ENCODE results near the gene BLMH. TPM values are rescaled to one million over a fixed set of nuclear protein-coding genes. Genes with fewer than 3 reads are reported as not detected.

Gene BLMH
- total RNA-seq, 1 donor from 2014 or later = 40.3 TPM

GRCh38 chr17:30248786-30249185, 43.0 kb downstream of the BLMH start:
- DNase-seq = no peak
- CTCF ChIA-PET = no interaction called here
- intact Hi-C loops (cut with micrococcal nuclease) = no loop called here
- H3K36me3 Mint-ChIP-seq (ENCODE audit: low read depth) = peaks cover 52% of the 10 kb centered on the region
- H3K27me3 Mint-ChIP-seq = no peaks in the 10 kb centered on the region
- H3K27ac Mint-ChIP-seq = no peak overlapping the region
- no peak for TF ChIP-seq CTCF (IDR thresholded peaks at IDR 0.05)
- no peaks in the 10 kb centered on the region for H3K4me1 Mint-ChIP-seq
- POLR2A ChIA-PET = no interaction called here
- no peak for ATAC-seq (ENCODE audit: low read depth)
- H3K4me3 Mint-ChIP-seq = no peak overlapping the region
- no peaks in the 10 kb centered on the region for H3K9me3 Mint-ChIP-seq

GRCh38 chr17:30246460-30246859, 45.3 kb downstream of the BLMH start:
- POLR2A ChIA-PET = no interaction called here
- CTCF ChIA-PET = no interaction called here
- no peak for ATAC-seq (ENCODE audit: low read depth)
- no peak for DNase-seq
- intact Hi-C loops (cut with micrococcal nuclease) = no loop called here
- Mint-ChIP-seq H3K4me1 (no peaks in the 10 kb centered on the region), H3K27me3 (peaks cover 2% of the 10 kb centered on the region), H3K27ac (no peak overlapping the region), H3K36me3 (ENCODE audit: low read depth) (peaks cover 44% of the 10 kb centered on the region), H3K9me3 (no peaks in the 10 kb centered on the region), H3K4me3 (no peak overlapping the region)
- TF ChIP-seq CTCF (IDR thresholded peaks at IDR 0.05) = no peak

- DNase-seq = no peak
- intact Hi-C loops (cut with micrococcal nuclease) = no loop called here
- no peaks in the 10 kb centered on the region for H3K4me1 Mint-ChIP-seq
- no peaks in the 10 kb centered on the region for H3K9me3 Mint-ChIP-seq
- peaks cover 32% of the 10 kb centered on the region for H3K36me3 Mint-ChIP-seq (ENCODE audit: low read depth)
- ChIA-PET POLR2A (no interaction called here), CTCF (no interaction called here)
- H3K27ac Mint-ChIP-seq = no peak overlapping the region
- no peak for TF ChIP-seq CTCF (IDR thresholded peaks at IDR 0.05)
- peaks cover 8% of the 10 kb centered on the region for H3K27me3 Mint-ChIP-seq
- no peak for ATAC-seq (ENCODE audit: low read depth)
- H3K4me3 Mint-ChIP-seq = no peak overlapping the region
These were observed 46.8 kb downstream of the BLMH start for GRCh38 chr17:30244853-30245385.

GRCh38 chr17:30243568-30243967, 48.2 kb downstream of the BLMH start:
- ATAC-seq (ENCODE audit: low read depth) (no peak), DNase-seq (no peak)
- no peak overlapping the region for H3K27ac Mint-ChIP-seq
- peaks cover 19% of the 10 kb centered on the region for H3K36me3 Mint-ChIP-seq (ENCODE audit: low read depth)
- H3K27me3 Mint-ChIP-seq = peaks cover 14% of the 10 kb centered on the region
- no peak overlapping the region for H3K4me3 Mint-ChIP-seq
- TF ChIP-seq CTCF (IDR thresholded peaks at IDR 0.05) = no peak
- ChIA-PET CTCF (no interaction called here), POLR2A (no interaction called here)
- no peaks in the 10 kb centered on the region for H3K9me3 Mint-ChIP-seq
- no peaks in the 10 kb centered on the region for H3K4me1 Mint-ChIP-seq
- intact Hi-C loops (cut with micrococcal nuclease) = no loop called here

- ATAC-seq (ENCODE audit: low read depth) = no peak
- no peak for DNase-seq
- Mint-ChIP-seq H3K4me1 (no peaks in the 10 kb centered on the region), H3K27ac (no peak overlapping the region), H3K4me3 (no peak overlapping the region), H3K27me3 (peaks cover 19% of the 10 kb centered on the region), H3K36me3 (ENCODE audit: low read depth) (peaks cover 13% of the 10 kb centered on the region), H3K9me3 (no peaks in the 10 kb centered on the region)
- no peak for TF ChIP-seq CTCF (IDR thresholded peaks at IDR 0.05)
- ChIA-PET POLR2A (no interaction called here), CTCF (no interaction called here)
- intact Hi-C loops (cut with micrococcal nuclease) = no loop called here
These were observed 48.7 kb downstream of the BLMH start for GRCh38 chr17:30243002-30243401.

Measured in activated B cell treated with CpG ODN at 0.5 μM for 24 hours (primary cell).